Measurements from ENCODE around the gene PSMB11. TPM values are rescaled to one million over a fixed set of nuclear protein-coding genes. Genes with fewer than 3 reads are reported as not detected.
"Not testable (repeated sequence)": the region's sequence is repeated elsewhere in the genome, so short reads cannot be mapped to it uniquely, and the experiment has no call there.

The PSMB11 gene
- total RNA-seq, 1 donor from 2014 or later, result 0.09 TPM

DNA sequence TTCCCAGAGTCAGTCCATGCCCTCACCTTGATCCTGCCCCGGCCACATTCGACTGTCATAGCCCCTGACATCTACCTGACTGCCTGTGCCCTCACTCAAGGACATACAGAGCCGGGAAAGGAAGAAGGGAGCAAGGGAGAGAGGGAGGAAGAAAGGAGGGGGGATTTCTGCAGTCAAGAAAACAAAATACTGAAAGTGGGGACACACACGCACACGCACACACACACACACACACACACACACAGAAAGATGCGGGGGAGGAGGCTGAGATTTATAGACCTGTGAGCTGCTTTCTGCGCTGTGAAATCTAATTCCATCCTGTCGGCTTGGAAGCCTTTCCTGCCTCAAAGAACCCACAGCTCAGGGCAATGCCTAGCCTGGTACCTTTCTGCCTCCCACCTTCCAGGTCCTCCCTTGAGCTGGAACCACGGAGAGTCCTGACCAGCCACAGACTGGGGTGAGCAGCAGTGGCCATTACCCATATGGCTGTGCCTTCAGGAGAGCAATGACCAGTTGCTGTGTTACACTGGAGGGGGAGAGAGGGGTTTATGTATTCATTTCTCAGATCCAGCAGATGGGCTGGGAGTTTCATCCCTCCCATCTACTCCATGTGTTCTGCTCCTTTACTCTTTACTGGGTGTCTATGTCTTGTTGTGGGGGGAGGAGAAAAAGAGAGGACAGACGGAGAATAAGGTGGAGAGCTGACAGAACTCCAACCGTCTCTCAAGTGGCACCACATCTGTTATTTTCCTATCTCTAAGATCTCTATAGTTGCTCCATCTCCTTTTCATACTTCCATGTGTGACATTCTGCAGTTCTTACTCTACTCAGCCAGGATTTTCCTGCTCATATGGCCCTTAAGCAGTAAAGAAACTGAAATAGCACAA is 45.0 kb upstream of the PSMB11 start:
- H3K27me3 Mint-ChIP-seq (ENCODE audit: low read depth), result no peaks in the 10 kb centered on the region
- no peak overlapping the region for H3K4me3 Mint-ChIP-seq
- peaks cover 24% of the 10 kb centered on the region for H3K4me1 Mint-ChIP-seq
- no peaks in the 10 kb centered on the region for H3K9me3 Mint-ChIP-seq
- no peaks in the 10 kb centered on the region for H3K36me3 Mint-ChIP-seq
- peak in 1 of 2 experiments; percentile 63 for DNase-seq (ENCODE audit: low spot score in 2 of 2, unreplicated experiment in 2 of 2)
- TF ChIP-seq, protein P1, sequence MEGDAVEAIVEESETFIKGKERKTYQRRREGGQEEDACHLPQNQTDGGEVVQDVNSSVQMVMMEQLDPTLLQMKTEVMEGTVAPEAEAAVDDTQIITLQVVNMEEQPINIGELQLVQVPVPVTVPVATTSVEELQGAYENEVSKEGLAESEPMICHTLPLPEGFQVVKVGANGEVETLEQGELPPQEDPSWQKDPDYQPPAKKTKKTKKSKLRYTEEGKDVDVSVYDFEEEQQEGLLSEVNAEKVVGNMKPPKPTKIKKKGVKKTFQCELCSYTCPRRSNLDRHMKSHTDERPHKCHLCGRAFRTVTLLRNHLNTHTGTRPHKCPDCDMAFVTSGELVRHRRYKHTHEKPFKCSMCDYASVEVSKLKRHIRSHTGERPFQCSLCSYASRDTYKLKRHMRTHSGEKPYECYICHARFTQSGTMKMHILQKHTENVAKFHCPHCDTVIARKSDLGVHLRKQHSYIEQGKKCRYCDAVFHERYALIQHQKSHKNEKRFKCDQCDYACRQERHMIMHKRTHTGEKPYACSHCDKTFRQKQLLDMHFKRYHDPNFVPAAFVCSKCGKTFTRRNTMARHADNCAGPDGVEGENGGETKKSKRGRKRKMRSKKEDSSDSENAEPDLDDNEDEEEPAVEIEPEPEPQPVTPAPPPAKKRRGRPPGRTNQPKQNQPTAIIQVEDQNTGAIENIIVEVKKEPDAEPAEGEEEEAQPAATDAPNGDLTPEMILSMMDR (IDR thresholded peaks at IDR 0.05; ENCODE audit: unreplicated experiment), result no peak
- H3K27ac Mint-ChIP-seq, result no peak overlapping the region

DNA sequence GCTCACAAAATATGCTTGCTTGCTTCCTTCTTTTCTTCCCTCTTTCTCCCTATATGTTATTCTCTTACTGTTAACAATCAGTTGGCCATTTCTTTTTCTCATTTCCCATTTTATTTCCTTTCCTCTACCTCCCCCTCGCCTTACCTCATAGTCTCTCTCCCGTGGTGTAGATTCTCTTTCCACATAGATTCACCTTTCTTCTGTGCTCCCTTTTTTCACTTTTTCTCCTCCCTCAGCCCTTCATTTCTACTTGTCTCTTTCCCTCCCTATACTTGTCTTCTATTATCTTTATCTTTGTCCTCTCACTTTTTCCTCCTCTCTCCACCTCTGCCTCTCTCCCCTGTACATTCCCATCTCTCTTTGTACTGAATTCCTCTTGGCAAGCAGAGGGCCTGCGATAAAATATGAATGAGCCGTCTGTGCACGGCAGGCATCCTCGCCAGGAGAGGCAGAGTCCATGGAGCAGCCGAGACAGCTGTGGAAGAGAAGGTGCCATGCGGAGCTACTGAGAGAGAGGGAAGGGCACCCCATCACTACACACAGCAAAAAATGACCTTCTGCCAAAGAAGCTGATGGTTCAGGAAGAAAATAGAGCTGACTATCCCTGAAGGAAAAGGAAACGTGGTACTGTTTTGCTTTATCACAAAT is 44.2 kb upstream of the PSMB11 start:
- no peak for DNase-seq (ENCODE audit: low spot score in 2 of 2, unreplicated experiment in 2 of 2)
- Mint-ChIP-seq H3K27me3 (ENCODE audit: low read depth) (no peaks in the 10 kb centered on the region), H3K27ac (no peak overlapping the region), H3K4me1 (peaks cover 24% of the 10 kb centered on the region), H3K4me3 (no peak overlapping the region), H3K9me3 (no peaks in the 10 kb centered on the region), H3K36me3 (no peaks in the 10 kb centered on the region)
- TF ChIP-seq, protein P1 (IDR thresholded peaks at IDR 0.05; ENCODE audit: unreplicated experiment), result no peak

DNA sequence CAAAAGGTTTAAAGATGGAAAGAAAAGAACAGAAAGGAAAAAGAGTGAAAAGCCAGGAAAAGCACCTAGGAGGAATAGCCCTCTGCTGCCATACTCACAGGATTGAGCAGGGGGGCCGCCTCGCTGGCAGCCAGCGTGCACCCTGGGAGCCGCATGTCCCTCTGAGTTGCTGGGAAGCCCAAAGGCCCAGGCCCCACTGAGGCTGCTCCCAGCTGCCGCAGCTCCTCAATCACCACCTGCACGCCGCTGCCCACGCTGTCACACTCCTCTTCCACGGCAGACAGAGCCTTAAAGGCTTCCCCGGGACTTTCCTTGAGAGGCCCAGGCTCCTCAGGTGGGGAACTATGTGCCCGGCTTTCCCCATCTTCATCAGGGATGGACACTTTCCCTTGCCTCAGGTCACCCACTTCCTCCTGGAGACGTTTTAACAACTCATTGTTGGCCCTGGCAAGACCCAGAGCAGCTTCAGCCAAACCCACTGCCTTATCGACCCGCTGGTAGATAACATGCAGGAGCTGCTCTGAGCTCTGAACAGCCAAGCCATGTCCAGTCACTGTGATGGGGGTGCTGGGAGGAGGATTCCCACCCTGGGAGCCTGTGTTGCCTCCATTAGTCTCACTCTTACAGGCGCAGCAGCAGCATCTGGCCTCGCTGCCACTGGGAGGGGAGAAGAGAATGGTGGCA is 43.5 kb upstream of the PSMB11 start:
- Mint-ChIP-seq H3K27ac (no peak overlapping the region), H3K4me1 (peaks cover 21% of the 10 kb centered on the region), H3K4me3 (no peak overlapping the region), H3K36me3 (no peaks in the 10 kb centered on the region), H3K9me3 (no peaks in the 10 kb centered on the region), H3K27me3 (ENCODE audit: low read depth) (no peaks in the 10 kb centered on the region)
- no peak for DNase-seq (ENCODE audit: low spot score in 2 of 2, unreplicated experiment in 2 of 2)
- TF ChIP-seq, protein P1 (IDR thresholded peaks at IDR 0.05; ENCODE audit: unreplicated experiment), result no peak

DNA sequence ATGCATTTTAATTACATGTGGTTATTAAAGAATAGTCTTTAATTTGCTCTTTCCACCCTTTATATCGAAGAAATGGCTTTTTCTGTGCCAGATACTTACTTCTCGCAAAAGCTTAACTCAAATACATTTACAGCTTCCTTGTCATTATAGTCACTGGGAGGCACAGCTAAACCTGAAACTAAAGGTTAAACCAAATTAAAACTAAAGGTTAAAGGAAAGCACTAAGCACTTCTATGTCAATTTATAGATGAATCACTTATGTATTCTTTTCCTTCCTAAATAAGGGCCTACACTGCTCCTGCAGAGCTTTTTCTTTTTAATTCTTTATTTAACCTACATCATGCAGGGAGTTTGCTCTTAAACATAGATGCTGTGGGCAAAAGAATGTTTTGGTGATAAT is 41.2 kb upstream of the PSMB11 start:
- TF ChIP-seq, protein P1 (IDR thresholded peaks at IDR 0.05; ENCODE audit: unreplicated experiment), result no peak
- no peak overlapping the region for H3K27ac Mint-ChIP-seq
- H3K4me3 Mint-ChIP-seq, result no peak overlapping the region
- DNase-seq (ENCODE audit: low spot score in 2 of 2, unreplicated experiment in 2 of 2), result no peak
- H3K4me1 Mint-ChIP-seq, result peaks cover 21% of the 10 kb centered on the region
- H3K36me3 Mint-ChIP-seq, result no peaks in the 10 kb centered on the region
- H3K27me3 Mint-ChIP-seq (ENCODE audit: low read depth), result no peaks in the 10 kb centered on the region
- no peaks in the 10 kb centered on the region for H3K9me3 Mint-ChIP-seq

DNA sequence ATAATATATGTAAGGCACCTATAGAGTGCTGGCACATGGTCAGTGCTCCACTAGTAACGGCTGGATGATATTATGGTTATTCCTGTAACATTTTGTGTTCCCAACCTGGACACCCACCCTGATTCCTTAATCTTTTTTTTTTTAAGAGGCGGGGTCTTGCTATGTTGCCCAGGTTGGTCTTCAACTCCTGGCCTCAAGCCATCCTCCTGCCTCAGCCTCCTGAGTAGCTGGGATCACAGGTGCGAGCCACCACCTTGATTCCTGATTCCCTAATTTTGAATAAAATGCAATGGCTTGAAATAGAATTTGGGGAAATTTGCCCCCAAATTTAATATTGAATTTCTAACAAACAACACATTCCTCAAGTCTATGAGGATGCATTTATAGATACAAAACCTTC is 39.4 kb upstream of the PSMB11 start:
- H3K36me3 Mint-ChIP-seq, result no peaks in the 10 kb centered on the region
- TF ChIP-seq, protein P1 (IDR thresholded peaks at IDR 0.05; ENCODE audit: unreplicated experiment), result no peak
- H3K9me3 Mint-ChIP-seq, result no peaks in the 10 kb centered on the region
- peaks cover 33% of the 10 kb centered on the region for H3K4me1 Mint-ChIP-seq
- no peak for DNase-seq (ENCODE audit: low spot score in 2 of 2, unreplicated experiment in 2 of 2)
- H3K27me3 Mint-ChIP-seq (ENCODE audit: low read depth), result no peaks in the 10 kb centered on the region
- no peak overlapping the region for H3K4me3 Mint-ChIP-seq
- H3K27ac Mint-ChIP-seq, result no peak overlapping the region

DNA sequence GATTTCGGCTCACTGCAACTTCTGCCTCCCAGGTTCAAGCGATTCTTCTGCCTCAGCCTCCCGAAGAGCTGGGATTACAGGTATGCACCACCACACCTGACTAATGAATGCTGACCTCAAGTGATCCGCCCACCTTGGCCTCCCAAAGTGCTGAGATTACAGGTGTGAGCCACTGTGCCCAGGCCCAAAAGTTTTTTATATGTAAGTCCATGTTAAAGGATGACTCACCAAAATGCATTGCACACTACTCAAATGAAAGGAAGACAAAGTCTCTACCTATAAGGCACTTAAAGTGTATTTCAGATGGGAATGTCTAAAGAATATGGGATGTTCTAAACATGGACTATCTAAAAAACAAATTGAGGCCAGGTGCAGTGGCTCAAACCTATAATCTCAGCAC is 37.7 kb upstream of the PSMB11 start:
- H3K27me3 Mint-ChIP-seq (ENCODE audit: low read depth); H3K27ac Mint-ChIP-seq; H3K4me3 Mint-ChIP-seq; DNase-seq (ENCODE audit: low spot score in 2 of 2, unreplicated experiment in 2 of 2); H3K9me3 Mint-ChIP-seq; H3K36me3 Mint-ChIP-seq: not testable (repeated sequence)
- H3K4me1 Mint-ChIP-seq, result peaks cover 41% of the 10 kb centered on the region

Measured in mesothelial cell of epicardium (in vitro differentiated cells).